ENCODE measurements around the gene UGT2B7.

- no peak for TF ChIP-seq CTCF (conservative IDR thresholded peaks at IDR 0.05; ENCODE audit: low read length)
- TF ChIP-seq EZH2phosphoT487 (IDR thresholded peaks at IDR 0.05; ENCODE audit: borderline replicate concordance, low read depth, low read length): no peak
These were observed 27.2 kb upstream of the UGT2B7 start for GRCh38 chr4:69069085-69069484.

Data from OCI-LY7 (cell line).